HepG2 (cell line): ENCODE data around the gene KCNG4. TPM values are rescaled to one million over a fixed set of nuclear protein-coding genes. Genes with fewer than 3 reads are reported as not detected.
A peak's percentile ranks its signal among the peaks of the same experiment; 100 is the strongest.

Experiments used
- ATF7-NPFF ChIP-seq: sonication (generic); formaldehyde crosslinking; IDR thresholded peaks from 2 replicates; pipeline ENCODE4 v1.8.1; 2023; ENCODE audit warnings: mild to moderate bottlenecking, low read depth, missing genetic modification reagents, moderate library complexity
- FOSL2 ChIP-seq: sonication (generic); formaldehyde crosslinking; IDR thresholded peaks from 2 replicates; pipeline ENCODE4 v1.4.0; 2020; ENCODE audit warnings: missing genetic modification reagents
- HOXA3 ChIP-seq: sonication (generic); formaldehyde crosslinking; IDR thresholded peaks from 2 replicates; pipeline ENCODE4 v1.5.0; 2020; ENCODE audit warnings: missing genetic modification reagents
- IRF9 ChIP-seq: sonication (generic); formaldehyde crosslinking; IDR thresholded peaks from 2 replicates; pipeline ENCODE4 v1.8.0; 2022; ENCODE audit warnings: missing genetic modification reagents, mild to moderate bottlenecking, borderline replicate concordance
- NR2C2 ChIP-seq: sonication (generic); formaldehyde crosslinking; IDR thresholded peaks from 2 replicates; pipeline ENCODE4 v1.4.0; 2020; ENCODE audit warnings: missing genetic modification reagents, mild to moderate bottlenecking, moderate library complexity, borderline replicate concordance
- REL ChIP-seq: sonication (generic); formaldehyde crosslinking; conservative IDR thresholded peaks from 2 replicates; pipeline ENCODE4 v1.8.0; 2022; ENCODE audit warnings: mild to moderate bottlenecking, missing genetic modification reagents, moderate library complexity
- RXRB ChIP-seq: IDR thresholded peaks from 2 replicates; pipeline ENCODE4 v1.6.1; 2016; ENCODE audit warnings: borderline replicate concordance, missing genetic modification reagents, missing compliant biosample characterization
- ZBTB40 ChIP-seq, 2 experiments: fragments of 450-650 bp in 1 of 2; sonication (generic) in 1 of 2; formaldehyde crosslinking in 1 of 2; IDR thresholded peaks; 2 replicates each; pipeline versions ENCODE4 v1.6.1 to v1.8.0; 2016 to 2022; ENCODE audit warnings: antibody characterized with exemption in 1 of 2, mild to moderate bottlenecking in 1 of 2, missing genetic modification reagents in 1 of 2
- ZHX2 ChIP-seq, 2 experiments: sonication (generic) in 1 of 2; formaldehyde crosslinking in 1 of 2; IDR thresholded peaks; 2 replicates each; pipeline versions ENCODE4 v1.6.1 to v1.9.0; 2014 to 2022; ENCODE audit warnings: antibody characterized with exemption in 1 of 2, borderline replicate concordance in 1 of 2, inconsistent platforms in 1 of 2, low read depth in 1 of 2, missing genetic modification reagents in 1 of 2
- ZNF451 ChIP-seq: sonication (generic); formaldehyde crosslinking; IDR thresholded peaks from 2 replicates; pipeline ENCODE4 v1.5.0; 2020; ENCODE audit warnings: mild to moderate bottlenecking, missing genetic modification reagents
- polyA plus RNA-seq, 8 experiments: library from polyadenylated mRNA; depleted of rRNA in 3 of 8; stranded (reverse) in 7 of 8; unstranded in 1 of 8; fragments of >200 nt; fragmentation: Illumina TruSeq in 4 of 8; extraction: Trizol in 4 of 8; gene quantifications; 2 replicates each; pipeline versions ENCODE4 v1.2.1 to v1.2.3, GENCODE V29; 2011 to 2016; ENCODE audit warnings: low read depth in 4 of 8, missing spikeins in 1 of 8, mixed read lengths in 1 of 8; ENCODE audit not compliant: insufficient read depth in 1 of 8
- total RNA-seq, 5 experiments: library from RNA; depleted of rRNA; stranded (reverse); fragments of >200 nt; fragmentation: Illumina TruSeq; extraction: Trizol; gene quantifications; 2 replicates each; pipeline ENCODE4 v1.2.3, GENCODE V29; 2016; ENCODE audit warnings: low read depth in 1 of 5

KCNG4 gene
- total and polyA plus RNA-seq, 2 of the 13 experiments (the other 11 are each of a cell fraction or from before 2014, with no cell fraction given) = not detected

GRCh38 chr16:84186685-84187437 is 53.0 kb downstream of the KCNG4 start, which contains the start of gene TAF1C (continued):
- TF ChIP-seq ZHX2 (IDR thresholded peaks at IDR 0.05; ENCODE audit: low read depth) (peak; percentile 73), ZHX2 (CRISPR knock-in tag; IDR thresholded peaks at IDR 0.05; ENCODE audit: borderline replicate concordance) (0 out of 2 replicates have a peak, but pooled peaks have one; percentile 44), FOSL2 (CRISPR knock-in tag) (peak; percentile 54), ZBTB40 (IDR thresholded peaks at IDR 0.05) (peak; percentile 92), ZBTB40 (CRISPR knock-in tag; IDR thresholded peaks at IDR 0.05) (no peak), IRF9 (CRISPR knock-in tag) (peak; percentile 95), REL (CRISPR knock-in tag) (no peak), ATF7-NPFF (CRISPR knock-in tag) (peak; percentile 81), ZNF451 (CRISPR knock-in tag) (peak; percentile 91; the same call in 1 of the 2 replicates), HOXA3 (CRISPR knock-in tag) (peak; percentile 90), NR2C2 (peak; percentile 89), RXRB (CRISPR knock-in tag) (peak; percentile 58)
